Measurements from ENCODE around the gene YKT6.

The YKT6 gene

DNA sequence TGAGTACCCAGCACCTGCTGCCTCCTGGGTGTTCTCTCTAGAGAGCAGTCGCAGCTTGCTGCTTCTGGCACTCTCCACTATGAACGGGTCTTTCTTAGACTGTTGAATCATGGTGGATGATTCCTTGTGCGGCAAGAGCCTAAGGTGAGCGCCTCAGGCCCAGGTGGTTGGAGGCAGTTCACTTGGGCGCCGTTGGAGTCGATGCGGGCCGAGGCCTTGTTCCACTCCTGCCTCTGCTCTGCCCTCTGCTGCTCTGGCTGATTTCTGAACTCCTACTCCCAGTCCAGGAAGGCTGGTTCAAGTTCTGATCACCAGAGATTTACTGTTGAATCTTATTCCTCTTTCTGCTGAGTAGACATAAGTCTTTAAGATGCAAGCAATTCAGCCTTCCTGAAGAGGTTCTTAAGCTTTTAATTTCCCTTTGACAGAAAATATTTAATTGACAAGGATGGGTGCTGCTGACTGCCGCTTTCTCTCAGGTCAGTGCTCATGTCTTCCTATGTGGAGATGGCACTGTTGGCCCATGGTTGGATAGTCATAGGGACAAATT, 10.4 kb downstream of the YKT6 start:
- TF ChIP-seq TCF4 (CRISPR knock-in tag; IDR thresholded peaks at IDR 0.05; ENCODE audit: borderline replicate concordance) (no peak), PPARA (CRISPR knock-in tag; IDR thresholded peaks at IDR 0.05; ENCODE audit: borderline replicate concordance) (no peak), RARB (CRISPR knock-in tag; IDR thresholded peaks at IDR 0.05) (no peak), POU6F1 (CRISPR knock-in tag; IDR thresholded peaks at IDR 0.05; ENCODE audit: borderline replicate concordance, low read depth) (no peak), CSDC2 (CRISPR knock-in tag; IDR thresholded peaks at IDR 0.05) (no peak), CREB5 (CRISPR knock-in tag; IDR thresholded peaks at IDR 0.05; ENCODE audit: low read depth) (no peak), ARNTL (CRISPR knock-in tag; IDR thresholded peaks at IDR 0.05; ENCODE audit: borderline replicate concordance, low read depth) (no peak), ZNF70 (CRISPR knock-in tag; IDR thresholded peaks at IDR 0.05) (no peak), CSRNP3 (CRISPR knock-in tag; IDR thresholded peaks at IDR 0.05) (no peak), ZC3H10 (CRISPR knock-in tag; IDR thresholded peaks at IDR 0.05) (no peak), OSR1 (CRISPR knock-in tag; IDR thresholded peaks at IDR 0.05) (no peak), TOX (CRISPR knock-in tag; IDR thresholded peaks at IDR 0.05; ENCODE audit: borderline replicate concordance) (no peak), TSHZ2 (CRISPR knock-in tag; IDR thresholded peaks at IDR 0.05) (no peak), ZNF565 (CRISPR knock-in tag; conservative IDR thresholded peaks at IDR 0.05; ENCODE audit: low read depth) (no peak), ESRRG (CRISPR knock-in tag; IDR thresholded peaks at IDR 0.05) (no peak), BACH2 (CRISPR knock-in tag; IDR thresholded peaks at IDR 0.05; ENCODE audit: borderline replicate concordance) (no peak), PATZ1 (CRISPR knock-in tag; IDR thresholded peaks at IDR 0.05; ENCODE audit: borderline replicate concordance) (no peak)

DNA sequence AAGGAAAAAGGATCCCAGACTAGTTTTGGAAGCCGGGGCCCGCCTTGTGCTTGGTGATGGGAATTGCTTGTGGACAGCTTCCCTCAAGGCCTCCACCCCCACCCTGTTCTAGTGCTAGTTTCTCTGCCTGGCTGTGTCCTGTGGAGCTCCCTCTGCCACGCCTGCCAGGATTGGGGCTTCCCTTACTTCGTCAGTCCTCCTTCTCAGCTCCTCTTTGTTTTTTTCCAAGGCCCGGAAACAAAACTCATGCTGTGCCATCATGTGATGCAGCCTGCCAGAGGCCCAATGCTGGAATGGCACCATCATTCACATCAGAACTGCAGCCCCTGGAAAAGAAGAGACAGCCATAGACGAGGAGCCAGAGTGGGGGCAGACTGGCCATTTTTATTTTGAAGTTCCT, 11.2 kb downstream of the YKT6 start:
- ATAC-seq: no peak
- TF ChIP-seq ZFP30 (CRISPR knock-in tag; IDR thresholded peaks at IDR 0.05): no peak
- no peak for TF ChIP-seq ZNF565 (CRISPR knock-in tag; conservative IDR thresholded peaks at IDR 0.05; ENCODE audit: low read depth)
- no peak for TF ChIP-seq ZFP3 (CRISPR knock-in tag; IDR thresholded peaks at IDR 0.05)
- no peak for TF ChIP-seq OSR1 (CRISPR knock-in tag; IDR thresholded peaks at IDR 0.05)
- no peak for TF ChIP-seq BACH2 (CRISPR knock-in tag; IDR thresholded peaks at IDR 0.05; ENCODE audit: borderline replicate concordance)
- no peak for TF ChIP-seq GLIS3 (CRISPR knock-in tag; IDR thresholded peaks at IDR 0.05)
- no peak for TF ChIP-seq CREB5 (CRISPR knock-in tag; IDR thresholded peaks at IDR 0.05; ENCODE audit: low read depth)
- TF ChIP-seq TCF4 (CRISPR knock-in tag; IDR thresholded peaks at IDR 0.05; ENCODE audit: borderline replicate concordance): no peak
- no peak for TF ChIP-seq CSDC2 (CRISPR knock-in tag; IDR thresholded peaks at IDR 0.05)
- TF ChIP-seq TSHZ2 (CRISPR knock-in tag; IDR thresholded peaks at IDR 0.05): no peak
- TF ChIP-seq TOX (CRISPR knock-in tag; IDR thresholded peaks at IDR 0.05; ENCODE audit: borderline replicate concordance): no peak
- TF ChIP-seq RARB (CRISPR knock-in tag; IDR thresholded peaks at IDR 0.05): no peak
- TF ChIP-seq POU6F1 (CRISPR knock-in tag; IDR thresholded peaks at IDR 0.05; ENCODE audit: borderline replicate concordance, low read depth): no peak
- no peak for TF ChIP-seq CSRNP3 (CRISPR knock-in tag; IDR thresholded peaks at IDR 0.05)

More for the DNA sequence above, 10.4 kb downstream of the YKT6 start:
- ATAC-seq: no peak

All from SK-N-SH treated with all-trans-retinoic acid at 6 μM for 48 hours (cell line).